ENCODE measurements around the gene CDC42BPB.

Gene CDC42BPB

DNA sequence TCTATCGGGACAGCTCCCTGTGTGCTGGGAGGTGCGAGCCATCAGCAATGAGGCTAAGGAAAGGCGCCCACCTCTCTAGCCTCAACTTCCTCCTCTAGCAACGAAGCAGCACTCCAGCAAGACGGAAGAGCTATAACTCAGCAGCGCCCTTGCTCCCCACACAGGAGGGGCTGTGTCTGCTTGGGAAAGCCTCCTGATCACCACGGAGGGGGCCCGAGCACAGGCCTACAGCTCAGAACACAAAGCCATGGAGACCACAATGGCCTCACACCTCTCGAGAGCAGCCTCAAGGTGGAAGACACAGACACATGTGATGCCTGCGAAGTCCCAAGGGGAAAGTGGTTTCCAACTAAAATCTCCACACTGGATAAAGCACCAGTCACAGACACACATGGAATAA is 60.4 kb downstream of the CDC42BPB start:
- no peak for DNase-seq (ENCODE audit: low read depth, low spot score)

DNA sequence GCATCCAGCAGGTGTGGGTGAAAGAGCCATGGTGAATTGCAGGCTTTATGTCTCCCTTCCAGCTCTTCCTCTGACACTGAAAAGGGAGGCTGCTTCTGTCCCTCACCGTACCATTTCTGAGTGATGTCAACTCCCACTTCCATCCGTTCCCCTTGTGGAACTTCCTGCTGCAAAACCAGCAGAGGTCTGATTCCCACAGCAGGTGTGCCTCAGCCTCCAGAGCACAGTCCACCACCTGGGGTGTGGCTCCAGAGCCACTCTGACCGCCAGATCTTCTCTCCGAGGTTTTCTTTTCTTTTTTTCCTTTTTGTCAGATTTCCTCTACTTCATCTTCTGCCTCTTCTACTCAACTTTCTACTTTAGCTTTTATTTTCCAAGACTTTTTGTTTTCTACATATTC is 62.7 kb downstream of the CDC42BPB start:
- DNase-seq (ENCODE audit: low read depth, low spot score), result no peak

DNA sequence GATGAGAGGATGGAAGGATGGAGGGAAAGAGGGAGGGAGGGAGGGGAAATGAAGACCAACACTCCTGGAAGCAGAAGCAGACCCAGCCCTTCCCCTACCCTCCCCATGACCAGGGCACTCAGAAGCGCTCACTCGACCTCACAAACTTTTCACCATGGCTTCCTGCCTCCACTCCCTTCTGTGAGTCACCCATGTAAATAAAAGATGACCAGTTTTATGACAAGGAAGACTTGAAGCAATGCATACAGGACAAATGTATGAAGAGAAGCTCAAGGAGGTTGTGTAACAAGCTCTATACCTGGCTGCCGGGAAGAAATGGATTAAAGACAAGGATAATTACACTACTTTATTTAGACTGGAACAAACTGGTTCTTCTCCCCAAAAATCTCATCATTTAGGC is 63.8 kb downstream of the CDC42BPB start:
- no peak for DNase-seq (ENCODE audit: low read depth, low spot score)

DNA sequence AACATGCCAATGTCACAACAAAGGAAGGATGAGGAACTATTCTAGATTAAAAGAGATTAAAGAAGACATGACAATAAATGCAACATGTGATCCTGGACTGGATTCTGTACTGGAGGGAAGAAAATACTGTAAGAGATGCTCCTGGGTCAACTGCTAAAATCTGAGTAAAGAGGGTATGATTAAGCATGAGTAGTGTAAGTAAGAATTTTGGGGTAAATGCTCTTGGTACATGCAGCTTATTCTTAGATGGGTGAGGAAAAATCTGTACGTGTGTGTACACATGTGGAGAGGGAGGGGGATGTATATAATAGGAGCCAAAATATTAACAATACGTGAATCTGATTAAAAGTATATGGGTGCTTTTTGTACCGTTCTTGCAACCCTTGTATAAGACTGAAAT is 66.0 kb downstream of the CDC42BPB start:
- no peak for DNase-seq (ENCODE audit: low read depth, low spot score)

DNA sequence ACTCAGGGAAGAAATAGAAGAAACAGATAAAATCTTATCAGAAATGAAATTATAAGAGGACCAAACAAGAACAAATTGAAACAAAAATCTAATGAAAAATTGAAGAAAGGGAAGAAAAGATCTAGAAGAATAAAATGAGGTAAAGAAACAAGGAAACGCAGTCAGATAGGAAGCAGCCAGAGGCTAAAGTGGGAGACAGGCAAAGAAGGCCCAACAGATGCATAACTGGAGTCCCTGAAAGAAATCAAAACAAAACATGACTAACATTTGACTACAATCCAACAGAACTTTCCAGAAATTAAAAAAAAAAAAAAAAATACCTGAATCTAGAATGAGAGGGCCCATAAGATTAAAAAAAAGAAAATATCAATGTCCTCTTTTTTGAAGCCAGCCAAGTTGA is 69.3 kb downstream of the CDC42BPB start:
- DNase-seq (ENCODE audit: low read depth, low spot score), result no peak

DNA sequence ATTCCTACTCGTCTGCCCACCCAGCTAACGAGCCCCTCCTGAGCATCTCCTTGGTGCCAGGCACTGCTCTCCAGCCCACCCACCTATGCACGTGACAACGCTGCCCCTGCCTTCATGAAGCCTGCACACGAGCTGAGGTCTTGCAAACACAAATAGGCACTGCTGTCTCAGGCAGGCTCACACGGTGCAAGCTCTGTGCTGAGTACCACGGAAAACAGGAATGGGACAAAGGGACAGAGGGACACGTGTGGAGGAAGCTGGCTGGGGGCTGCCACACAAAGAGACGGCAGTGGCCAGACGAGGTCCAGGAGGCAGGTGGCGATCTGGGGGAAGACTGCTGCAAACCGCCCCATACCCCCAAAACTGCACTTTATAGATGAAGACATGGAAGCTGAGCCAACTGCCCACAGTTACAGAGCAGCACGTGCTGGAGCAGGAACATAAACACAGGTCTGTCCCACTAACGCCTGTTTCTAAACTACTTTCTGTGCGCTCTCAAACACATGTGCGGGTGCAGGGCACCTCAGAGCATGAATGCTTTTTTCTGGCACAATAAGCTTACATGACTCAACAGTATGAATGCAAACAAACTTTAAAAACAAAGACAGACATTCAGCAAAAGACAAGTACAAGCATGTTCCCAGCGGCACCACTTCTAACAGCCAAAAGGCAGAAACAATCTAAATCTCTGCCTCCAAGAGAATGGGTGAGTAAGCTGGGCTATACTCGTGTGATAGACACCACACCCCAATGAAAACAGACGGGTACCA is 70.4 kb downstream of the CDC42BPB start:
- no peak for DNase-seq (ENCODE audit: low read depth, low spot score)

DNA sequence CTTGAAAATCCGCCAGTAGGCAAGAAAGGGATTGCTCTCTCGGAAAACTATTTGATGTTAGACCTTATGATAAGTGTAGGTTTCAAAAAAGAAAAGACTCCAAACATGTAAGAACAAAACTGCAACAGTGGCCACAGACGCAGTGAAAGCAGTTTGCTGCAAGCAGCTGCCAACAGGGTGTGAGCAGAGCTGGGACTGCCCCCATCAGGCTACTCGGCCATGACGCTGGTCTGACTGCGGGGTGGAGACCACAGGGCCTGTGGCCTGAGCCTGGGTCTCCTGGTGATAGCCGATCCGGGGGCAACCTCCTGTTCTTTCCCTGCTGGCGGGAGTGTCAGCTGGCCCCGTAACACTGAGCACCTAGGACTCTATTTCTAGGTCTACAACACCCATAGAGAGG is 71.7 kb downstream of the CDC42BPB start:
- no peak for DNase-seq (ENCODE audit: low read depth, low spot score)

DNA sequence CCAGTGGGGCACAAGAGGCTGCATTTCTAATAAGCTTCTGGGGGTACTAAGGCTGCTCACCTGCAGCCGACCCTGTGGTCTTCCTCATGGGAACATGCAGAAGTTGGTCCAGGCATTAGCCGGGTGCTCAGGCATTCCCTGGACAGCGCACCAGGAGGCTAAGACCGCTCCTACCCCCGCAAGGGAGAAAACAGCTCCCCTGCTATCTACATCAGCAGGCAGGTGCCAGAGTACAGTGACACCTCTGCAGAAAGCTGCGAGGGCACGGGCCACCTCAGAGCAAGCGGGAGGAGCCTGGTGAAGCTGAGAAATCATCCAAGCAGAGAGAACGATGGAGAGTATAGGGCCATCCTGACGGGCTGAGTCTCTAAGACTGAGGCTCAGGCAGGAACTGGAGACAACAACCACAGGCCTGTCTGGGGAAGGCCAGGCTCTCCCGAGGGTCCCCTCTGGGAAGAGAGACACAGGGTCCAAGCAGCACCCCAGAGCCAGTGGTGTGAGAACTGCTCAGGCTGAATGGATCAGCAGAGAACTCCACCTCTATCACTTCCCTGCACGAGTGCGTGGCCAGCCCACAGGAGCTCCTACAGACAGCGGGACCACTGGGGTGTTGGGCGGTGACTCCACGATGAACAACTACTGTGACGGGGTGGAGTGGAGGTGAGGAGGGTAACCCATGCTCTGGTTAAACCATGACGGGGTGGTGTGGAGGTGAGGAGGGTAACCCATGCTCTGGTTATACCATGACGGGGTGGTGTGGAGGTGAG is 72.8 kb downstream of the CDC42BPB start:
- no peak for DNase-seq (ENCODE audit: low read depth, low spot score)

DNA sequence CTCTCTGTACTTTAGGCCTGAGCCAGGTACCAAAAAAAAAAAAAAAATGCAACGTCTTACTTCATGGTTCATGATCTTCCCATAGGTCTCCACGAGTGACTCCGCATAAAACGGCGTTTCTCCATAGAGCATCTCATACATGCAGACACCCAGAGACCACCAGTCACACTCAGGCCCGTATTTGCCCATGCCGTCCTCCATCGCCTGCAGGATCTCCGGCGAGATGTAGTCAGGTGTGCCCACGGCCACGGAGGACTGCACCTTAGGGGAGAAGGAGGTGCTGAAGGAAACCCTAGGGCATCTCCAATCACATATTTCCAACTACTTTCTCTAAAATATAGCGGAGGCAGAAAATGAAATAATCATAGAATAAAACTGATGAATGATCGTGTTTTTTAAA is 73.9 kb downstream of the CDC42BPB start:
- DNase-seq (ENCODE audit: low read depth, low spot score), result no peak

DNA sequence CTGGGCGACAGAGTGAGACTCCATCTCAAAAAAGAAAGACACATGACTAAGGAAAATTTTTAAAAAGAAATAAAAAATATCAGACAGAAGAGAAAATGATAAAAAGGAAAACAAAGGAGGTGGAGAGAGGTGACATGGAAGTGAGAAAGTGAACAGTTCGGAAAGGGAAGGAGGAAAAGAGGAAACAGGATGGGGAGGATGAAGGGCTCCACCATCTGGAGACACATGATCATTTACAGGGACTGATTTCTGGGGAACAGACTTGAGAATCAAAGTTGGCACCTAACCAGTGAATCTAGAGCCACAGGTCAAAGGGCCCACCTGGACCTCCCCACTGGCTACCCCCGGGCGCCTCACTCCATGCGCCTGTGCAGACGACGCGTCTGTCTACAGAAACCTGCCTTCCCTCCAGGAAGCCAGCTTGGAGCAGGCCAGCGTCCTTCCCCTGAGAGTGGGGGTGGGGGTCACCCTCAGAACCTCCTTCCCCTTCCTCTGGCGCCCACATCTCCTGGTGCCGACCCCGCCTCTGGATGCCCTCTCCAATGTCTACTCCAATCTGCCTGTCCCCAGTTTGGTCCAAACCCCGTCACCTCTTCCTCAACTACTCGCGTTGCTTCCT is 74.4 kb downstream of the CDC42BPB start:
- no peak for DNase-seq (ENCODE audit: low read depth, low spot score)

DNA sequence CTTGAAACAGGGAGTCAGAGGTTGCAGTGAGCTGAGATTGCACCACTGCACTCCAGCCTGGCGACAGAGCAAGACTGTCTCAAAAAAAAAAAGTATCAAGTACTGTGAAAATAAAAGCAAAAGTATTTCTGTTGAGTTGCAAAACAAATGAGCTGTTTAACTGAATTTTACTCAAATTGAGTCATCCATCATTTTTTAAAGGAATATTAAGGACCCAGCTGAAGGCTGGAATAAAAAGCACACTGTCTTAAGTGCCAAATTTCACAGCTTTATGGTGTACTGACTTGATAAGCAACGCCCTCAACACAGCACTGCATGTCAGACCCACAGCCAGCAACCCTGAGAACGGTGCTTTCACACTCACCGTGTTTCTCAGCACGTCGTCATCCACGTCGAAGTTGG is 76.9 kb downstream of the CDC42BPB start:
- no peak for DNase-seq (ENCODE audit: low read depth, low spot score)

DNA sequence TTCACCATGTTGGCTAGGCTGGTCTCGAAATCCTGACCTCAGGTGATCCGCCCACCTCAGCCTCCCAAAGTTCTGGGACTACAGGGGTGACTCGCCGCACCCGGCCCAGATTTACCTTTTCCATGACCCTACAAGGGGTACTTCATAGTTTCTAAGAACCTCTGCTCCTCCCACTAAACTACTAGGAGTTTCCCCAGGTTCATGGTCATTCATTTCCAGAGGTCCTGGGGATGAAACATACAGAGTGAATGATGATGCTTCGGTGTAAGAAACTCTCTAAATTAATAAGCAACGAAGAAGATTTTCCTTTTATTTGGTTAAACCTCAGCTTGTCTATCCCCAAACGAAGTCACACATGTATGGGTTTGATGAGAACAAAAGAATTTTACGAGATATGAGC is 77.9 kb downstream of the CDC42BPB start:
- DNase-seq (ENCODE audit: low read depth, low spot score), result no peak

DNA sequence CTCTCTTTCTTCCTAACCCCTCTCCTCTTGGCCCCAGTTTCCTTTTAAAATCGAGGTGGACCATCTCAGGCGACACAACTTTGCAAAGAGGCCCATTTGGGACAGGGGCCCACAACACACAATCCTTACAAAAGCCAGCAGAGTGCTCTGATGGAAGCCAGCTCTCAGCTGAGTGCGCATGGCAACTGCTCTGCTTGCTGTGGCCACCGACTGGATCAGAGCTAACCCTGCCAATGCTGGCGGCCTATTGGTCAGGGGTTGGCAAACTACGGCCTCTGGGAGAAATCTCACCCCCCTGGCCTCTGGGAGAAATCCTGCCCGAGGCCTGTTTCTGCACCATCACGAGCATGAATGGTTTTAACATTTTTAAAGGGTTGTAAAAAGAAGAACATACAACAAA is 79.9 kb downstream of the CDC42BPB start:
- no peak for DNase-seq (ENCODE audit: low read depth, low spot score)

DNA sequence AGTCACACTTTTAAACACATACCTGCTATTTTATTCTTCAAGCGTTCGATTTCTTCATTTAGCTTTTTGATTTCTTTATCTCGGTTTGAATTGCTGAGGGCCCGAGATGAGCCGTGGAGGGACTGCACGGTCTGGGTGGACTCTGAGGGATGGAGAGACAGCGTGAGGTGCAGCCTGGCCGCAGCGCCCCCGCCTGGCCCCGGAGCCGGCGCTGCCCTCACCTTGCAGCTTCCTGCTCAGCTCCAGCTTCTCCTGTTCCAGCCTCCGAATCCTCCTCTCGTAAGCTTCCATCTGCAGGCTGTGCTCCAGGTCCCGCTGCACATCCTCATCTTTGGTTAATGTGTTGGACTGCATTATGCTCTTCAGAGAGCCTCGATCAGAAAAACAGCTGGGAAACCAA is 81.7 kb downstream of the CDC42BPB start:
- no peak for DNase-seq (ENCODE audit: low read depth, low spot score)

DNA sequence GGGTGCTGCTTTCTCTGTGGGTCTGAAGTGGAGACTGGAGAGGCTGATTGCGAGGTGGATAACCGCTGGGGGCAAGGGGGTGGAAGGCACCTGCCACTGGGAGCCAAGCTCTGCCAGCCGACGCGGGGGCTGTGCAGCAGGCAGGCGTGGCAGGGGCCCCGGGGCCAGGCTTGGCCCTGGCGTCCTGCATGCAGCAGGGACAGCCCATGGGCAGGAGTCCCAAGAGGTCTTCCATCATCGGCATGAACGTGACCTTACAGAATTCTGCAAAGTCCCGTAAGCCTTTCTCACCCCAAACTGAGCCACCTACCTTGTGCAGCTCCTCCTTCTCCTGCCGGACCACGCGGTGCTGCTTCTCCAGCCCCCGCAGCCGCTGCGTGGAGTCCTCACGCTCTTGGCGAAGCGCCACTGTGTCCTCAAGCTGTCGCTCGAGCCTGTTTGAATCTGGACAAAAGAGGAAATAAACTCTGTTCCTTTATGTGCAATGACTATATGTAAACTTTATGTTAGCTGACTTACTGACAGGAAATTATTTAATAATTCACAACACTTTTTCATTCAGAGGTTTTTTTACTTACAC is 83.6 kb downstream of the CDC42BPB start:
- DNase-seq (ENCODE audit: low read depth, low spot score), result no peak

DNA sequence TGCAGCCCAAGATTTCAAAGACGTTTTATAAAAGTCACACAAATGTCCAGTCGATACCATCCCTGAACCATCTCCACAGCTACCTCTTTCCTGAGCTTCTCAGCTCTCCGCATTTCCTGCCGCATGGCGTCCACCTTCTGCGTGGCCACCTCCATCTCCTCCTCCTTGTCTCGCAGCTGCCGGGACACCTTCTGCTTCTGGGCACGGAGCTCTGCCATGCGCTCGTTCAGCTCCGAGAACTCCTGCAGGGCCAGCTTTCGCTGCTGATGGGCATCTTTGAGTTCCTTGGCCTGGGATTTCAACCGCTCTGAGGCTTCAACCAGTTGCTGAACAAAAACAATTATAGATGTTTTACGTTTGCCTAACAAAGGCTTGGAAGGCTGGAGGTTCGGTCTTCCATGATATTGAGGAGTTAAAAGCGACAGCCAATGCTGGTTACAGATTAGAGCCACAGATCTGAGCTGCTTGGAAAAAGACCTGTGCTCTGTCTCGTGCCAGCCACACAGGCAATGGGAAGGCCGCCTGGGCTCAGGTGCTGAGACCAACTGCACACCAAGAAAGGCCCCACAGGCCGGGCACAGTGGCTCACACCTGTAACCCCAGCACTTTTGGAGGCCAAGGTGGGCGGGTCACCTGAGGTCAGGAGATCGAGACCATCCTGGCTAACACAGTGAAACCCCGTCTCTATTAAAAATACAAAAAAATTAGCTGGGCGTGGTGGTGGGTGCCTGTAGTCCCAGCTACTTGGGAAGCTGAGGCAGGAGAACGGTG is 85.3 kb downstream of the CDC42BPB start:
- no peak for DNase-seq (ENCODE audit: low read depth, low spot score)

DNA sequence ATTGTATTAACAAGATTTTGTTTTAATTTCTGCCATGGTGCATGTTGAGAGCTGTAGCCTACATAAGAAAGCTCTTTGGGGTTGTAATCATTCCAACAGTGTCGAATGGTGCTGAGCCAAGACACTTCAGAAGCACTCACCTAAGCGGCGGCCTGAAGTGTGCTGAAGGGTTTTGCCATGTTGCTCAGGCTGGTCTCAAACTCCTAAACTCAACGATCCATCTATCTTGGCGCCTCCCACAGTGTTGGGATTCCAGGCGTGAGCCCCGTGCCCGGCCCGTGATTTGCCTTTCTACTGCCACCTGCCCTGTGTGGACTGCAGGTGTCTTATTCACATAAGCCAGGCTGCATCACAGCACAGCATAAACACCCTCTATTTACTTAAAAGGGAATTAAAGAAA is 86.0 kb downstream of the CDC42BPB start:
- DNase-seq (ENCODE audit: low read depth, low spot score), result no peak

DNA sequence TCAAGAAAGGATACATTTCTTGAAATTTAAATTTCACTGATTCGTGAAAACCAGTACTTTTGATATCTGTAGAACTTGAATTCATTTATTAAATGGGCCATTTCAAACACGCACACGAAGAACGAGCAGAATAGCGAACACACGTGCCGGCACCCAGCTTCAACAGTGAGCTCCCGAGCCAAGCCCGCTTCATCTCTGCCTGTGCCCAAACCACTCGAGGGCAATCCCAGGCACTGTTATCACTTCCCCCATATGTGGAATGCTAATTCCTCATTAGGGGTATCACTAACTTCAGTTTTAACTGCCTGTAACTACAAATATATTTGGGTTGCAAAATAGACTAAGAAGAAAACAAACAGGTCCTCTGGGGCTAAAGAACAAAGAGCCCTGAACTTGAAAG is 86.9 kb downstream of the CDC42BPB start:
- no peak for DNase-seq (ENCODE audit: low read depth, low spot score)

DNA sequence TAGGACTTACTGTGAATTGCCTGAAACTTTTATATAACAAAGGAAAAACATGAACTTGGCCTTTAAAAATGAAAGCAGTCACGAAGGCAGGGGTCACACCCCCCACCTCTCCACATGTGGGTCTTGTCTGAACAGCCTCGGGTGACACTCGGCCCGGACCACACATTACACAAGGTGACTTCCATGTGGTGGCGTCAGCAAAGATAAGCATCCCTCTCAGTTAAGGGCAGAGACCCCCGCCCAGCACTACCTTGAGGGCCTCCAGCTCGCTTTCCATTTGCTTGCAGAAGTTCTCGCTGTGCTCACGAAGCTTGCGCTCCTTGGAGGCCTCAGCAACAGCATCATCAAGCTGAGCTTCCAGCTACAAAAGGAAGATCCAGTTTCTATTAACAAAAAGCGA is 87.4 kb downstream of the CDC42BPB start:
- no peak for DNase-seq (ENCODE audit: low read depth, low spot score)

DNA sequence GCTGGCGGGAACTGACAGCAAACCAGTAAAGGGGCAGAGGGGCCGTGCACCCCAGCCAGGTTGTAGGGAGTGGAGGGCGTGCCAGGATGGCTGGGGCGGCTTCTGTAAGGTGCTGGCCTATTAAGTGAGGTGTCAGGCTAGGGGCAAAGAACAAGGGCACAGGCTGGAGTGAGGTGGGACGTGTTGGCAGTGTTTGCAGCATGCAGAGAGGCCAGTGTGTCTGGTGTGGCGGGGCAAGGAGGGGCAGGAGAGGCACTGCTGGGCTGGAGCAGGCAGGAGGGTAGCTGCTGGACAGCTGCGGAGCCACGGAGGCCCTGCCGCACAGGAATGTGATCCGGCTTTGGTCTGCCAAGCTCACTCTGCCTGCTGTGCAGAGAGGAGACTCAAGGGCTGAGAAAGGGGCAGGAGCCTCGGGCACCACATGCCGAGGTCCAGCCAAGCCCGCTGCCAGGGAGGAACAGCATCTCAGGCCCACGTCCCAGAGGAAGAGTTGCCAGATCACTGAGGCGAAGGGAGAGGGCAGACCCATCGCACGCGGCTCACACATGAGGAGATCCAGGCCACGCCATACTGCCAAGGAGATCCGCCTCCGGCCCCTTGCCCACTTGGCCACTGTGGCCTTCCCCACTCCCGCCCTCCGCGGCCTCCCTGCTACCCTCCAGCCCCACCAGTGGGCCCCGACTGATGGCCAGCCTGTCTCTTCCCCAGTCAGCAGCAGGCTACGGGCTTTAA is 88.1 kb downstream of the CDC42BPB start:
- DNase-seq (ENCODE audit: low read depth, low spot score), result no peak

DNA sequence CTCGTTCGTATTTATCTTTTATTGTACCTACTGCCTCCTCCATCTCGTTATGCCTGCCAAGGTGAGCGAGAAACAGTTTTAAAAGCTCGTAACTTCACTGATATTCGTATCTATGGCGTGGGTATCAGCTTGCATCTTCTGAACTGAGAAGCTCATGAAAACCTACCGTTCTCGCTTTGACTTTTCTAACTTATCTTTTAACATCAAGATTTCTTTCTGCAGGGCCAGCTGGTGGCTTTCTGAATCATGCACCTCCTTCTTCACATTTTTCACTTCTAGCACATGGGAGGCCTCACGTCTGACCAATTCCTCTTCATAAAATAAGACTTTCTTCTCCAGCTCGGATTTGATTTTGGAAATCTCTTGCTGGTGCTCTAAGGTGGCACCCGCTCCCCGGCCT is 89.0 kb downstream of the CDC42BPB start:
- no peak for DNase-seq (ENCODE audit: low read depth, low spot score)
